SW 1271 (cell line): ENCODE data around the gene NFKBIL1.
A peak's percentile ranks its signal among the peaks of the same experiment; 100 is the strongest.
"Not testable (repeated sequence)": the region's sequence is repeated elsewhere in the genome, so short reads cannot be mapped to it uniquely, and the experiment has no call there.

Source experiments
- DNase-seq, 2 experiments: peaks; one replicate each; lab custom pipeline; 2025; lab: John Stamatoyannopoulos, UW

Gene NFKBIL1

DNA sequence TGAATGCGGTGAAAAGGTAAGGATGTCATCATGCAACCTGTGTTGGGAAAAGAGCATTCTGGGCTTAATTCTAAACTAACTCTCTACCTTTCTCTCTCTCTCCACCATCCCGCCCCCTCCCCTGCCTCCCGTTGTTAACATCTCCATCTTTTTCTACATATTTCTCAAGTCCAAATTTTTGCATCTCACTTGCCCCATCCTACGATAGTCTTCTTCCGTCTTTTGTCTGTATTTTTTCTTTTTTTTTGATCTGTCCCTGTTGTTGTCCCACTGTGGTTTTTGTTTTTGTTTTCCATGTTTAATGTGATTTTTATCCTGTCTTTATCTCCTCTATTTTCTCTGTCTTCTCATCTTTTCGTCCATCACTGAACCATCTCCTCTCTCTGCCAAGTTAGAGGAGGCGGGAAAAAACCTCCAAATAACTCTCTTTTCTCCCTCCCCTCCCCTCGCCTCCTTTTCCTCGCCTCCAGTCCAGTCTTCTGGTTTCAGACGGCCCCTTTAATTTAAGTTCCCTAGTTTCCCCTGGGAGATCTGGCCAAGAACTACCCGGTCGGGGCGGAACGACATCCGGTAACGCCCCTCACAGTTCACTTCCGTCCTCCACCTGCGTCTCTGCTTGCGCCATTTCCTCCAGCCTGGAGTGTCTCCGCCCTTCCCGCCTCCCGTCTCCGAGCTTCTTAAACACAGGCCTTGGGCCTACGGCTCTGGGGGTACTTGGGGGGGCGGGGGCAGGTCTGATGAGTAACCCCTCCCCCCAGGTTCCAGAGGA, at the start of gene NFKBIL1:
NFKBIL1 (plus strand) TSS at position 651 of the 769 bp plus-strand sequence; CDS start at position 738, 87 bp downstream.
- peak; percentile 94 to 99 for DNase-seq

DNA sequence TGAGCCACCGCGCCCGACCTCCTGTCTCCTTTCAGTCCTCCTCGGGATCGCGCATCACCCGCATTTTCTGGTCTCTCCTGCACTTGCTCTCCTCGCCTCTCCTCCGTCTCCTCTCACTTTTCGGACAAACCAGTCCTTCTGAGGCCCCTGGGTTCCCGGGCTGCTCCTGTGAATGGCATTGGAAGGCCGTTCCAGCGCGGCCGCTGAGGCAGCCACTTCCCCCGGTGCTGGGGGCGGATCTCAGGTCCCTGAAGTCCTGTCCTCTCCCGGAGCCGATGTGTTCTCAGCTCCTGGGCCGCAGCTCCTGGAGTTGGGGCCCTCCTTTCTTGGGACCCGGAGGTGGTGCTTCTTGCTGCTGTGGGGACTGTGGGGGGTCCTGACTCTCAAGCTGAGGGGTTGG, 48.7 kb upstream of the NFKBIL1 start:
- DNase-seq = no peak

DNA sequence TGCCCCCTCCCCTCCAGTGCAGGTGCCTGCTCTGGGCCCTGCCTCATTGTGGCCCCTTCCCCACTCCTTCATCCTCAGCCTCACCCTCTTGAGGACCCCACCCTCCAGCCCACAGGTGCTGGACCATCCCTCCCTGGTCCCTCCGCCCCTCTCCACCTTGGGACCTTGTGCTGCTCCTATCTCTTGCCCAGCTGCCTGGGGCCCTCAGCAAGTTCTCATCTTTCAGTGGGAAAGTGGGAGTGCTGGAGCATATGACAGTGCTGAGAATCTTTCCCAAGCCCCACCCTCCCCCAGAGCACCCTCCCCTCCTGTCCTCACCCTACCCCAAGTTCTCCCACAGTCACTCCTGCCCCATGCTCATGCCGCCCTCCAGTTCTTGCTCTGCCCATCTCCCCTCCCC, 47.8 kb upstream of the NFKBIL1 start:
- not testable (repeated sequence) for DNase-seq

GRCh38 chr6:31502586-31502985, 44.8 kb upstream of the NFKBIL1 start:
- no peak for DNase-seq

GRCh38 chr6:31509036-31509435, 38.4 kb upstream of the NFKBIL1 start:
- DNase-seq = not testable (repeated sequence)

GRCh38 chr6:31510007-31510406, 37.4 kb upstream of the NFKBIL1 start:
- DNase-seq = no peak

DNA sequence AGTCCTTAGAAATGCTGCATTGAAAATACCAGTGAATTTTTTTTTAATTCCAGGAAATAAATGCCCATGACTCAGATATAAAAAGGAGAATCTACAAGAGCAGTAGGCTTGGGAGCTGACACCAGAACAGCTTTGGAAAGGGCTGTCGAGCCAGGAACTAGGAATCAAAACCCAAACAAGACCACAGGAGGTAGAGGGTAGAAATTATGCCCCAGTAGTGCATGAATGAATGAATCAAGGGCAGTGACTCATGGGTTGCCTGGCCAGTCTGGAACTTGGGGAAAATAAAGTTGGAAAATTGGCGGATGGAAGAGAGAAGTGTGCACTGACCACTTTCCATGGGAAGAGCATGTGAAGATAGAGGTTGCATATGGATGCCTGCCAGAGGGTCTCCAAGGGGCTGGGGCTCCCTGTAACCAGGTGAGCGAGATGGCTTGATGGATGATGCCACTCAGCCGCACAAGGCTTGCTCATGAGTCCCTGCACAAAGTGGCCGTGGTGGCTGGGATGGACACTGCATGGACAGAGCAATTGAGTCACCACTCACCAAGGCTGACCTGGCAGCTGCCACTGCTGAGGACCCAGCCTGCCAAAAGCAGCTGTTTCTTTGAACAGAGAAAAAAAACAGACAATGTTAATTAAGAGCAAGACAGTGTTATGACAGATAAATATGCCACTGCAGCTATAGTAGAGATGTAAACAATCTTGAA, 33.8 kb upstream of the NFKBIL1 start:
- DNase-seq = no peak

DNA sequence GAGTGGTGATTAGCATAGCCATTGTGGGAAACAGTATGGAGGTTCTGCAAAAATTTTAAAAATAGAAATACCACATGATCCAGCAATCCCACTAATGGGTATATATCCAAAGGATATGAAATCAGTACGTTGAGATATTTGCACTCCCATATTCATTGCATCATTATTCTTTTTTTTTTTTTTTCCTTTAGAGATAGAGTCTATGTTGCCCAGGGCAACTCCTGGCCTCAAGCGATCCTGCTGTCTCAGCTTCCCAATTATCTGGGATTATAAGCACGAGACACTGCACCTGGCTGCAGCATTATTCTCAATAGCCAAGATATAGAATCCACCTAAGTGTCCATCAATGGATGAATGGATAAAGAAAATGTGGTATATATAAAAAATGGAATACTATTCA, 25.6 kb upstream of the NFKBIL1 start:
- DNase-seq = no peak

DNA sequence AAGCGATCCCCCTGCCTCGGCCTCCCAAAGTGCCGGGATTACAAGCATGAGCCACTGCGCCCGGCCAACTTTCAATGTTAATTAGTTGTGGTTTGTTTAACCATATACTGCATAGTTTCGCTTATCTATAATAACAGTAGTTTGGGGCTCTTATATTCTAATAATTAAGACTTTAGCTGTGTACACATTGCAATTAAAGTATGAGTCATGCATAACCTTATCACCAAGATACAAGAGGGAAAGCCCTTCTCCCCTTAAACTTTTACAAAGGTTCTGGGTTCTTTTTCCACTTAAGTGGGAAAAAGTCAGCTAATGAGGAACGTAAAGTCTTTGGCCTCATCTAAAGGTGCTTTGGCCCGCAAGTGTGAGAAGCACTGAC, 21.9 kb upstream of the NFKBIL1 start:
- DNase-seq = no peak

GRCh38 chr6:31525932-31526591, 21.3 kb upstream of the NFKBIL1 start:
- peak in 1 of 2 experiments; percentile 50 for DNase-seq

GRCh38 chr6:31528307-31528777, 19.1 kb upstream of the NFKBIL1 start:
- no peak for DNase-seq

GRCh38 chr6:31528821-31529328, 18.5 kb upstream of the NFKBIL1 start, which contains the start of gene MCCD1:
Gene MCCD1 (plus strand): TSS chr6:31528962. CDS start chr6:31529015, 53 bp downstream.
- DNase-seq = no peak

DNA sequence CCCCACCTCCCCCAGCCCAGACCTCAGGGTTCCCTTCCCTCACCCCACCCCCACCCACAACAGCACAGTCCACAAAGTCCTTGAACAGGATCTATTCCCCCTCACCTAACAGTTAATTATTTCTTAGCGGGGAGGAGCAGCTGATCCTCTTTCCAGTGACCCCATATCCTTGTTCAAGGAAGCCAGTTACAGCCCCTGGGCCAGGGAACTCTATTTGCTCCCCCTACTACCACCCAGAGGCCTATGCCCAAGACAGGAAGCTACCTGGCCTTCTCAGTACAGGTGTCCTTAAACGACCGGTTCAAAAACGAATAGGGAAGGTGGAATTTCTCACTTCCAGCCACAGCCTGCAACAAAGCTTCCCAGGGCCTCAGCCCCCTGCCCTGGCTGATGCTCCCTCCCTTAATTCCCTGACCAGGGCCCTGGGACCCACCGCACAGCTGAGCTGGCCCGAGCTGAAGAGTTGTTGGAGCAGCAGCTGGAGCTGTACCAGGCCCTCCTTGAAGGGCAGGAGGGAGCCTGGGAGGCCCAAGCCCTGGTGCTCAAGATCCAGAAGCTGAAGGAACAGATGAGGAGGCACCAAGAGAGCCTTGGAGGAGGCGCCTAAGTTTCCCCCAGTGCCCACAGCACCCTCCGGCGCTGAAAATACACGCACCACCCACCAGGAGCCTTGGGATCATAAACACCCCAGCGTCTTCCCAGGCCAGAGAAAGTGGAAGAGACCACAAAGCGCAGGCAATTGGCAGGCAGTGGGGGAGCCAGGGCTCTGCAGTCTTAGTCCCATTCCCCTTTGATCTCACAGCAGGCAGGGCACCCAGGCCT, 17.9 kb upstream of the NFKBIL1 start:
- no peak for DNase-seq

GRCh38 chr6:31530659-31531058, 16.7 kb upstream of the NFKBIL1 start:
- DNase-seq = no peak

DNA sequence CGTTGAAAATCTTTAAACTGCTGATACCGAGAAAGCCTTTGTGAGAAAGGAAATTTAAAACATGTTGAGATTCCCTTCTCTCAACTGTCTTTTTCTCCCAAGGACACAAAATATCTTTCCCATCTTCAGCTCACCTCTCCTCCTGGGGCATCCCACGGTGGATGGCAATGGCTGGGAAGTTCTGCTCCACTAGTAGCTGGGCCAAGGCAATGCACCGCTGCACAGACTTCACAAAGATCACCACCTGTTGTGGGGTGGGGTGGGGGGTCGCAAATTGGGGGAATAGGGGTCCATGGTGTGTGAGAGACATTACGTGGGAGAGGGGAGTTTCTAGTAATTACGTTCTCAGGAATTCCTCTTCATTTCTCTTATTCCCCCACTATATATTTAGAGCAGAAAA, 16.2 kb upstream of the NFKBIL1 start:
- DNase-seq = no peak

- no peak for DNase-seq
Measured at GRCh38 chr6:31531771-31532643, 15.4 kb upstream of the NFKBIL1 start.

DNA sequence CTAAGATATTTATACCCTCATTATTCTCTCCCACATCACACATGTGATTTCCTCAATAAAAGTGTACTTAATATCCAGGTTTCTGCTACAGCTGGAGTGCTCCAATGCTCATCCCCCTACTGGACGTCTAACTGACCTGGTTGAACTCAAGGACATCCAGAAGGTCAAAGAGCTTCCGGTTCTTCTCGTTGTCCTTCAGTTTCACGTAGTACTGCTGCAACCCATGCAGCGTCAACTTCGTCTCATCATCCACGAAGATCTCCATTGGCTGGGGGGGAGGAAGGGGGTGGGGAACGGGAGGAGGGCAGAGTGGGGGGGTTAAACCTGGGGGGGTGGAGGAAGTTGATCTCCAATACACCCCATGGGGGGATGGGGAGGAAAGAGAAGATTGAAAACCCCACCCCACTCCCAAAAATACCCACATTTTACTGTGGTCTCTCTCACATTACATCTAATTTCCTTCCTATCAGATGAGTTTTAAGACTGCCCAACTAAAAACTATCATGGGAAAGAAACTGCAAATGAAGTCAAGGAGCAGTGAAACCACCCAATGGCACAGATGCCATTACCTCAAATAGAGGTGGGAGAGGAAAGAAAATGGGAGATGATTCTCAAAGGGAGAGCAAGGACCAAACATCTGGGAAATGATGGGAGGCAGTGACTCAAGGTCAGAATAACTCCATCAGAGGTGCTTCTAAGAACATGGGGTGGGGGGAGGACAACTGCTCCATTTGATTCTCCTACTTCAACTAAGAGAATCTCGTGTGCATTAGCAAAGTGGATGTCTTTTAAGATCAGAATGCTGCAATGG, 14.6 kb upstream of the NFKBIL1 start:
- DNase-seq = no peak

GRCh38 chr6:31533455-31533841, 14.0 kb upstream of the NFKBIL1 start:
- no peak for DNase-seq

- no peak for DNase-seq
Measured at GRCh38 chr6:31534011-31534410, 13.4 kb upstream of the NFKBIL1 start.
